ACC112 (cell line): Measurements from ENCODE around the gene FOXD4L3.
"Not testable (repeated sequence)": the region's sequence is repeated elsewhere in the genome, so short reads cannot be mapped to it uniquely, and the experiment has no call there.

Source experiments
- H2AFZ ChIP-seq: fragments of 200-600 bp; sonication (generic); one replicate; pipeline ENCODE4 v1.6.0; 2017; ENCODE audit warnings: antibody characterized with exemption, low read length; ENCODE audit not compliant: unreplicated experiment
- H3K27ac ChIP-seq: fragments of 200-600 bp; sonication (generic); 2 replicates; pipeline ENCODE4 v1.5.1; 2014; ENCODE audit warnings: low read depth, mild to moderate bottlenecking, antibody characterized with exemption, low read length, moderate library complexity
- H3K27me3 ChIP-seq: fragments of 200-600 bp; sonication (generic); 2 replicates; pipeline ENCODE4 v1.6.1; 2014; ENCODE audit warnings: mild to moderate bottlenecking, antibody characterized with exemption, low read length, moderate library complexity, mixed read lengths; ENCODE audit not compliant: insufficient read depth
- H3K36me3 ChIP-seq: fragments of 200-600 bp; sonication (generic); 2 replicates; pipeline ENCODE4 v1.6.1; 2016; ENCODE audit warnings: mild to moderate bottlenecking, antibody characterized with exemption, low read length, moderate library complexity, mixed read lengths; ENCODE audit not compliant: insufficient read depth
- H3K4me1 ChIP-seq: fragments of 200-600 bp; sonication (generic); one replicate; pipeline ENCODE4 v1.6.1; 2016; ENCODE audit warnings: low read length, mixed read lengths; ENCODE audit not compliant: insufficient read depth, unreplicated experiment, control insufficient read depth
- H3K4me3 ChIP-seq: fragments of 200-600 bp; sonication (generic); 2 replicates; pipeline ENCODE4 v1.5.1; 2014; ENCODE audit warnings: mild to moderate bottlenecking, low read depth, low read length
- H3K79me2 ChIP-seq: fragments of 200-600 bp; sonication (generic); one replicate; pipeline ENCODE4 v1.6.0; 2016; ENCODE audit warnings: low read length; ENCODE audit not compliant: control insufficient read depth, unreplicated experiment, insufficient read depth

FOXD4L3 gene

DNA sequence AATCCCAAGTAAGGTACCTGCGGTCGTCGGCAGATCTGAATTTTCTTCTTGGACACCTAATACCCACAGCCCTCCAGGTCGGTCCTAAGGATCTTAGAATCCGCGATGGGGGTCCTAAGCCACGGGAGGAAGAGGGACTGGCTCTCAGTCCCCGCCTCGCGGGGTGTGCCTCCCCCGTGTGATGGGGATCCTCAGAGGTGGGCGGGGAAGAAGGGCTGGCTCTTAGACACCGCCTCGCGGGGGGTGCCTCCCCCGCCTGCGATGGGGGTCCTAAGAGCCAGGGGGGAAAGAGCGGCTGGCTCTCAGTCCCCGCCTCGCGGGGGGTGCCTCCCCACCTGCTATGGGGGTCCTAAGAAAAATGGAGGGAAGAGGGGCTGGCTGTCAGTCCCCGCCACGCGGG is 21.1 kb downstream of the FOXD4L3 start:
- H3K4me3 ChIP-seq, H3K4me1 ChIP-seq, H2AFZ ChIP-seq, H3K27me3 ChIP-seq, H3K27ac ChIP-seq, H3K79me2 ChIP-seq, H3K36me3 ChIP-seq: not testable (repeated sequence)

DNA sequence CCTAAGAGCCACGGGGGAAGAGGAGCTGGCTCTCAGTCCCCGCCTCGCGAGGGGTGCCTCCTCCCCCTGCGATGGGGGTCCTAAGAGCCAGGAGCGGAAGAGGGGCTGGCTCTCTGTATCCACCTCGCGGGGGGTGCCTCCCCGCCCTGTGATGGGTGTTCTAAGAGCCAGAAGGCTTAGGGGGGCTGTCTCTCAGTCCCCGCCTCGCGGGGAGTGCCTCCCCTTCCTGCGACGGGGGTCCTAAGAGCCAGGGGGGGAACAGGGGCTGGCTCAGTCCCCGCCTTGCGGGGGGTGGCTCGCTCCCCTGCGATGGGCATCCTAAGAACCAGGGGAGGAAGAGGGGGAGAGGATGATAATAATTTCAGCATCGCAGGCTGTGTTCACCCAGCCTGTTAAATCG is 21.9 kb downstream of the FOXD4L3 start:
- H3K36me3 ChIP-seq: not testable (repeated sequence)

GRCh38 chr9:68329106-68329505 is 26.4 kb downstream of the FOXD4L3 start:
- H2AFZ ChIP-seq, H3K4me3 ChIP-seq, H3K27me3 ChIP-seq, H3K36me3 ChIP-seq, H3K4me1 ChIP-seq, H3K79me2 ChIP-seq, H3K27ac ChIP-seq: not testable (repeated sequence)

More for the DNA sequence above, 21.9 kb downstream of the FOXD4L3 start:
- not testable (repeated sequence) for H3K4me1 ChIP-seq, H3K4me3 ChIP-seq, H3K79me2 ChIP-seq, H3K27me3 ChIP-seq, H3K27ac ChIP-seq, H2AFZ ChIP-seq

- not testable (repeated sequence) for H3K36me3 ChIP-seq, H3K4me3 ChIP-seq, H2AFZ ChIP-seq, H3K79me2 ChIP-seq, H3K27me3 ChIP-seq, H3K27ac ChIP-seq, H3K4me1 ChIP-seq
Observed at GRCh38 chr9:68330531-68331173, 28.0 kb downstream of the FOXD4L3 start.

GRCh38 chr9:68332122-68332521 is 29.5 kb downstream of the FOXD4L3 start:
- not testable (repeated sequence) for H3K4me3 ChIP-seq, H3K79me2 ChIP-seq, H3K27ac ChIP-seq, H3K4me1 ChIP-seq, H3K27me3 ChIP-seq, H2AFZ ChIP-seq, H3K36me3 ChIP-seq

GRCh38 chr9:68335935-68336334 is 33.3 kb downstream of the FOXD4L3 start:
- not testable (repeated sequence) for H2AFZ ChIP-seq, H3K79me2 ChIP-seq, H3K27me3 ChIP-seq, H3K4me1 ChIP-seq, H3K36me3 ChIP-seq, H3K27ac ChIP-seq, H3K4me3 ChIP-seq

- H3K36me3 ChIP-seq, H3K4me3 ChIP-seq, H3K79me2 ChIP-seq, H3K27ac ChIP-seq, H3K4me1 ChIP-seq, H2AFZ ChIP-seq, H3K27me3 ChIP-seq: not testable (repeated sequence)
Observed at GRCh38 chr9:68336639-68337339, 34.1 kb downstream of the FOXD4L3 start.

GRCh38 chr9:68338000-68338399 is 35.3 kb downstream of the FOXD4L3 start:
- not testable (repeated sequence) for H3K79me2 ChIP-seq, H3K36me3 ChIP-seq, H3K27me3 ChIP-seq, H3K4me1 ChIP-seq, H2AFZ ChIP-seq, H3K27ac ChIP-seq, H3K4me3 ChIP-seq

DNA sequence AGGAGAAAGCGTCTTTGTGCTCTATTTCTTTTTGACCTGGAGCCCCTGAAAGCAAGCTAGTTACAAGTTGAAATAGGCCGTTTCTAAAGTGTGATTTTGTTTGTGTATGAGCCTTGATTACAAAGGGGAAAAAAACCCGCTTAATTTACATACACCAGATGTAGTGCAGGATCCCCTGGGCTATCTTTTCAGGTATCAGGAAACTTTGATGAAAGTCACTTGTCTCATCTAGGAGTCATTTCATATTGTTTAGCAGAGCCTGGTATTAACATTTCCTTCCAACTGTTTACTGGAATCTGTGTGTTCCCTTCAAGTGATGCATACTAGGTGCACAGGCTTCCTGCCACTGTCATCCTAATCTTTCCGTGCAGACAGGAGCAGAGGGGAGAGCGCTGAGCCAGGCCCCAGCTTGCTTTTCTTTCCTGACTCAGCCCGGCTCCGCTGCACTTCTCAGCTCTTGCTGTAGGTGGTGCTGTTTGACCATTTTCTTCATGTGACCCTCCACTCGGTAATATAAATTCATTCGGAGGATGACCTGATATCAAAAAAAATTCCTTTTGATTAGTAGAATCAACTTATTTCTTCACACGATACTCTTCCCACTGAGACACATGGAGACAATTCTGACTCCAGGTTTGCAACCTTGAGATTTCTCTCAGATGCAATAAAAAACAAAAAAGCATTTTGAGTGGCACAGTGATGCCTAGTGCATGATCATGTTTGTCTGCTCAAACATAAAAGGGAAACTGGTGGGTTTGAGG is 39.8 kb downstream of the FOXD4L3 start:
- H3K4me3 ChIP-seq, H3K27me3 ChIP-seq, H3K27ac ChIP-seq, H3K36me3 ChIP-seq, H3K4me1 ChIP-seq, H2AFZ ChIP-seq, H3K79me2 ChIP-seq: not testable (repeated sequence)

DNA sequence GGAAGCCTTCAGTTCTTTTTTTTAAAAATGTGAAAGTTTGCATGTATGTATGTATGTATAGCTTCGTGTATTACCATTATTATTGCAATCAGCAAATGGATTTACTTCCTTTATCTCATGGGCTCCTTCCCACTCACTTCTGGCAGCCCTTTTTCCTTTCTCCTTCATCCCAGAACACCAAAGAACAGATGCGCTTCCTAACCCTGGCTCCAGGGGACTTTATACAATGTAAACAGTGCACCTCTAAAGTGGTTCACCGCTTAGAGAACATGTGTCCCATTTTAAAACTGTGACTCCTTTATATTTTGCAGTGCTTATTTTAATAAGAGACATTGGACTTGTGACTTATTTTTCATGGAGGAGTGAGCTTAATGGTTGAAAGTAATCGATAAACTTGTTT is 40.6 kb downstream of the FOXD4L3 start:
- H3K27me3 ChIP-seq, H3K4me1 ChIP-seq, H3K36me3 ChIP-seq, H3K79me2 ChIP-seq, H3K27ac ChIP-seq, H3K4me3 ChIP-seq, H2AFZ ChIP-seq: not testable (repeated sequence)

- H3K79me2 ChIP-seq, H2AFZ ChIP-seq, H3K27ac ChIP-seq, H3K27me3 ChIP-seq, H3K4me1 ChIP-seq, H3K36me3 ChIP-seq, H3K4me3 ChIP-seq: not testable (repeated sequence)
Observed at GRCh38 chr9:68343992-68344391, 41.3 kb downstream of the FOXD4L3 start.
